ENCODE data around the gene BSX. TPM values are rescaled to one million over a fixed set of nuclear protein-coding genes. Genes with fewer than 3 reads are reported as not detected.

Gene BSX
- total RNA-seq, 4 donors from 2014 or later = not detected

- intact Hi-C loops (cut with DNase I) = no loop called here
- Histone ChIP-seq H3K9me3 (no peaks in the 10 kb centered on the region), H3K36me3 (peaks cover 0 to 11% (median 0%) of the 10 kb centered on the region in 4 donors), H3K27ac (replicated peaks in 1 of 4) (no peak overlapping the region), H3K4me3 (no peak overlapping the region), H3K4me1 (no peaks in the 10 kb centered on the region), H3K27me3 (peaks cover 0 to 14% (median 0%) of the 10 kb centered on the region in 4 donors)
- no peak for DNase-seq (ENCODE audit: extremely low spot score)
- TF ChIP-seq EP300 (IDR thresholded peaks at IDR 0.05) = no peak
- no peak for TF ChIP-seq POLR2A (IDR thresholded peaks at IDR 0.05; ENCODE audit: low read depth)
- no peak for TF ChIP-seq CTCF (IDR thresholded peaks at IDR 0.05)
- TF ChIP-seq POLR2AphosphoS5 (IDR thresholded peaks at IDR 0.05) = no peak
- WGBS = 76% methylated on average over 4 of the region's 4 CpGs
Observed at GRCh38 chr11:122963961-122964360, 17.7 kb downstream of the BSX start.

GRCh38 chr11:122954455-122954854 is 27.2 kb downstream of the BSX start:
- DNase-seq (ENCODE audit: extremely low spot score) = no peak
- no peak overlapping the region for H3K4me3 ChIP-seq
- no peaks in the 10 kb centered on the region for H3K9me3 ChIP-seq
- H3K4me1 ChIP-seq = no peaks in the 10 kb centered on the region
- WGBS = 93% methylated on average over 4 of the region's 4 CpGs
- H3K36me3 ChIP-seq = peaks cover 0 to 34% (median 10%) of the 10 kb centered on the region in 4 donors
- intact Hi-C loops (cut with DNase I) = no loop called here
- TF ChIP-seq CTCF (IDR thresholded peaks at IDR 0.05) (no peak), EP300 (IDR thresholded peaks at IDR 0.05) (no peak), POLR2A (IDR thresholded peaks at IDR 0.05; ENCODE audit: low read depth) (no peak), POLR2AphosphoS5 (IDR thresholded peaks at IDR 0.05) (no peak)
- no peaks in the 10 kb centered on the region for H3K27me3 ChIP-seq
- no peak overlapping the region for H3K27ac ChIP-seq (replicated peaks in 1 of 4)

- H3K4me3 ChIP-seq = no peak overlapping the region
- no peaks in the 10 kb centered on the region for H3K9me3 ChIP-seq
- H3K36me3 ChIP-seq = peaks cover 5 to 36% (median 13%) of the 10 kb centered on the region in 4 donors
- H3K27ac ChIP-seq (replicated peaks in 1 of 4) = no peak overlapping the region
- H3K4me1 ChIP-seq = no peaks in the 10 kb centered on the region
- TF ChIP-seq POLR2A (IDR thresholded peaks at IDR 0.05; ENCODE audit: low read depth) (no peak), POLR2AphosphoS5 (IDR thresholded peaks at IDR 0.05) (no peak), EP300 (IDR thresholded peaks at IDR 0.05) (no peak), CTCF (IDR thresholded peaks at IDR 0.05) (no peak)
- no peak for DNase-seq (ENCODE audit: extremely low spot score)
- WGBS = 65% methylated on average over 2 of the region's 2 CpGs
- intact Hi-C loops (cut with DNase I) = no loop called here
- H3K27me3 ChIP-seq = no peaks in the 10 kb centered on the region
Observed at GRCh38 chr11:122951211-122951610, 30.4 kb downstream of the BSX start.

- 97% methylated on average over 2 of the region's 2 CpGs for WGBS
- intact Hi-C loops (cut with DNase I) = no loop called here
- Histone ChIP-seq H3K27ac (replicated peaks in 1 of 4) (no peak overlapping the region), H3K36me3 (peaks cover 0 to 14% (median 6%) of the 10 kb centered on the region in 4 donors), H3K4me3 (no peak overlapping the region), H3K4me1 (no peaks in the 10 kb centered on the region), H3K27me3 (no peaks in the 10 kb centered on the region), H3K9me3 (no peaks in the 10 kb centered on the region)
- TF ChIP-seq CTCF (IDR thresholded peaks at IDR 0.05) (no peak), EP300 (IDR thresholded peaks at IDR 0.05) (no peak), POLR2A (IDR thresholded peaks at IDR 0.05; ENCODE audit: low read depth) (no peak), POLR2AphosphoS5 (IDR thresholded peaks at IDR 0.05) (no peak)
- no peak for DNase-seq (ENCODE audit: extremely low spot score)
Observed at GRCh38 chr11:122938557-122938956, 43.1 kb downstream of the BSX start.

GRCh38 chr11:122937983-122938382 is 43.7 kb downstream of the BSX start:
- Histone ChIP-seq H3K9me3 (no peaks in the 10 kb centered on the region), H3K27ac (replicated peaks in 1 of 4) (no peak overlapping the region), H3K4me1 (no peaks in the 10 kb centered on the region), H3K27me3 (no peaks in the 10 kb centered on the region), H3K4me3 (no peak overlapping the region), H3K36me3 (peaks cover 0 to 13% (median 6%) of the 10 kb centered on the region in 4 donors)
- WGBS = 88% methylated on average over 3 of the region's 3 CpGs
- DNase-seq (ENCODE audit: extremely low spot score) = no peak
- TF ChIP-seq EP300 (IDR thresholded peaks at IDR 0.05) = no peak
- TF ChIP-seq POLR2A (IDR thresholded peaks at IDR 0.05; ENCODE audit: low read depth) = no peak
- no peak for TF ChIP-seq POLR2AphosphoS5 (IDR thresholded peaks at IDR 0.05)
- TF ChIP-seq CTCF (IDR thresholded peaks at IDR 0.05) = no peak
- intact Hi-C loops (cut with DNase I) = no loop called here

Measured in esophagus muscularis mucosa (tissue), 4 donors.